Endothelial cell of umbilical vein (primary cell): Measurements from ENCODE around the gene AGMO.

ENCODE experiments used
- CTCF ChIP-seq, 2 donors: IDR thresholded peaks; 1 replicate in 1 of 2; 2 replicates in 1 of 2; pipeline ENCODE4 v1.5.1; 2011; ENCODE audit warnings: low read length in 2 of 2, mild to moderate bottlenecking in 2 of 2, moderate library complexity in 2 of 2, control low read depth in 1 of 2, inconsistent platforms in 1 of 2, low read depth in 1 of 2; ENCODE audit not compliant: insufficient read depth in 1 of 2; ENCODE audit errors: extremely low read depth in 1 of 2
- EZH2 ChIP-seq: IDR thresholded peaks from 2 replicates; pipeline ENCODE4 v1.6.1; 2012; ENCODE audit warnings: borderline replicate concordance, low read depth, mild to moderate bottlenecking, moderate library complexity, low read length, inconsistent platforms; ENCODE audit not compliant: severe bottlenecking
- FOS ChIP-seq: IDR thresholded peaks from 2 replicates; pipeline ENCODE4 v1.6.1; 2011; ENCODE audit warnings: mild to moderate bottlenecking, low read length, moderate library complexity, borderline replicate concordance; ENCODE audit not compliant: insufficient read depth
- JUN ChIP-seq: IDR thresholded peaks from 2 replicates; pipeline ENCODE4 v1.6.1; 2011; ENCODE audit warnings: borderline replicate concordance, low read depth; ENCODE audit not compliant: insufficient read length, insufficient read depth
- MAX ChIP-seq: IDR thresholded peaks from 2 replicates; pipeline ENCODE4 v1.6.1; 2011; ENCODE audit not compliant: insufficient read depth, insufficient read length
- MYC ChIP-seq: IDR thresholded peaks from one replicate; pipeline ENCODE4 v1.6.1; 2011; ENCODE audit warnings: mild to moderate bottlenecking, low read depth, low read length
- POLR2A ChIP-seq: IDR thresholded peaks from 2 replicates; pipeline ENCODE4 v1.6.1; 2012; ENCODE audit warnings: low read depth, mild to moderate bottlenecking, control low read depth, low read length
- POLR2AphosphoS5 ChIP-seq: IDR thresholded peaks from 2 replicates; pipeline ENCODE4 v1.6.1; 2012; ENCODE audit warnings: low read depth, mild to moderate bottlenecking, control low read depth, low read length, moderate library complexity; ENCODE audit not compliant: insufficient read depth

- TF ChIP-seq CTCF (IDR thresholded peaks at IDR 0.05; ENCODE audit: extremely low read depth in 1 of 2, insufficient read depth in 1 of 2, low read depth in 1 of 2, low read length in 2 of 2) (no peak), EZH2 (no peak), POLR2AphosphoS5 (no peak), POLR2A (no peak), MAX (no peak), MYC (no peak), JUN (no peak), FOS (no peak)
Measured at GRCh38 chr7:15166620-15167019, 395.2 kb downstream of the AGMO start.
